ENCODE results near the gene CABP2. TPM values are rescaled to one million over a fixed set of nuclear protein-coding genes. Genes with fewer than 3 reads are reported as not detected.

Gene CABP2
- total RNA-seq, 1 donor from 2014 or later = not detected

GRCh38 chr11:67508486-67509121, 14.6 kb downstream of the CABP2 start:
- Mint-ChIP-seq H3K36me3 (ENCODE audit: low read depth) (peaks cover 18% of the 10 kb centered on the region), H3K27ac (peak overlapping the region; percentile 94), H3K4me1 (peaks cover 38% of the 10 kb centered on the region), H3K9me3 (no peaks in the 10 kb centered on the region), H3K4me3 (peak overlapping the region; percentile 88), H3K27me3 (peaks cover 2% of the 10 kb centered on the region)
- TF ChIP-seq, protein P1, sequence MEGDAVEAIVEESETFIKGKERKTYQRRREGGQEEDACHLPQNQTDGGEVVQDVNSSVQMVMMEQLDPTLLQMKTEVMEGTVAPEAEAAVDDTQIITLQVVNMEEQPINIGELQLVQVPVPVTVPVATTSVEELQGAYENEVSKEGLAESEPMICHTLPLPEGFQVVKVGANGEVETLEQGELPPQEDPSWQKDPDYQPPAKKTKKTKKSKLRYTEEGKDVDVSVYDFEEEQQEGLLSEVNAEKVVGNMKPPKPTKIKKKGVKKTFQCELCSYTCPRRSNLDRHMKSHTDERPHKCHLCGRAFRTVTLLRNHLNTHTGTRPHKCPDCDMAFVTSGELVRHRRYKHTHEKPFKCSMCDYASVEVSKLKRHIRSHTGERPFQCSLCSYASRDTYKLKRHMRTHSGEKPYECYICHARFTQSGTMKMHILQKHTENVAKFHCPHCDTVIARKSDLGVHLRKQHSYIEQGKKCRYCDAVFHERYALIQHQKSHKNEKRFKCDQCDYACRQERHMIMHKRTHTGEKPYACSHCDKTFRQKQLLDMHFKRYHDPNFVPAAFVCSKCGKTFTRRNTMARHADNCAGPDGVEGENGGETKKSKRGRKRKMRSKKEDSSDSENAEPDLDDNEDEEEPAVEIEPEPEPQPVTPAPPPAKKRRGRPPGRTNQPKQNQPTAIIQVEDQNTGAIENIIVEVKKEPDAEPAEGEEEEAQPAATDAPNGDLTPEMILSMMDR (IDR thresholded peaks at IDR 0.05) = no peak
- POLR2A ChIA-PET = interaction anchor here (0.6 to 2.3 kb wide), 14 partner anchors 26 to 269 kb away, joined by 3 to 16 read pairs (median 6); partner anchors contain the start of genes AIP, CLCF1, GSTP1 and NUDT8
- ATAC-seq (ENCODE audit: low read depth) (peak; percentile 40), DNase-seq (peak; percentile 99)
- intact Hi-C loops (cut with micrococcal nuclease) = loop anchor here (1.0 to 5.0 kb wide), 6 partner anchors 44 to 891 kb away; partner anchors contain the start of genes NDUFV1, POLD4 and RBM14
- CTCF ChIA-PET = interaction anchor here (1.5 kb wide), 1 partner anchor 107 kb away, joined by 8 read pairs; the partner anchor contains the start of gene PPP1CA

DNA sequence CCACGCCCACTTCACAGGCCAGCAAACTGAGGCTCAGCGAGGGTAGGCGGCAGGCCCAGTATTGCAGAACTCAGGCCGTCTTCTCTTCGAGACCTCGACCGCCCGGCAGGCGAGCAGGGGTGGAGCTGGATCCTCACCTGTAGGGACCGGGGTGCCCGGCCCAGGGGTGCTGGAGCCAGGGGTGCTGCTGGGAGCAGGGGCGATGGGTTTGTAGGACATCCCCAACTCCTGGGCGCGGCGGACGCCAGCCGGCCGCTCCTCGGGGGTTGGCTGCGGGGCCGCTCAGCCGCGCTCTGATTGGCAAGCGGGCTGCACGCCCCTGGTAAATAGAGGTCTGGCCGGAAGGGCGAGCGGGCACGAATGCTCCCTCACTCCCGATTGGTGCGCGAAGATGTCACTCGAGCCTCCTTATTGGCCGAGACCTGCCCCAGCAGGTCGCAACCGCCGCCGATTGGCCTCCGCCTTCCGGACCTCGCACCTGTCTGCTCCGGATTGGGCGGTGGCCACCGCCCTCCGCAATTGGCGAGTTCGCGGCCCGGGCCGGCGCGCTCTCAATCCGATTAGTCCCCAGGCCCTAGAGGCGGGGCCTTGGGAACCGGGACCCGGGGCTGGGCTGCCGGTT, 15.3 kb downstream of the CABP2 start, which contains the start of gene CDK2AP2:
Gene CDK2AP2 (minus strand): TSS at position 299 of the 622 bp plus-strand sequence. CDS start 80 bp downstream, at position 219.
- peaks cover 20% of the 10 kb centered on the region for H3K36me3 Mint-ChIP-seq (ENCODE audit: low read depth)
- no peaks in the 10 kb centered on the region for H3K27me3 Mint-ChIP-seq
- intact Hi-C loops (cut with micrococcal nuclease) = loop anchor here (1.0 to 5.0 kb wide), 7 partner anchors 44 to 891 kb away; partner anchors contain the start of genes NDUFV1, POLD4 and RBM14
- ChIA-PET POLR2A (interaction anchor here (0.7 to 2.3 kb wide), 15 partner anchors 25 to 268 kb away, joined by 3 to 16 read pairs (median 4); partner anchors contain the start of genes AIP, CLCF1, GSTP1 and NUDT8), CTCF (interaction anchor here (0.7 to 1.5 kb wide), 2 partner anchors 107 to 118 kb away, joined by 3 to 8 read pairs; partner anchors contain the start of gene PPP1CA)
- H3K9me3 Mint-ChIP-seq = no peaks in the 10 kb centered on the region
- TF ChIP-seq, protein P1 (IDR thresholded peaks at IDR 0.05) = no peak
- peak within 1 kb of the TSS; percentile 94 for H3K27ac Mint-ChIP-seq
- H3K4me3 Mint-ChIP-seq = peak within 1 kb of the TSS; percentile 88
- ATAC-seq (ENCODE audit: low read depth) = peak; percentile 77
- DNase-seq = peak; percentile 90
- H3K4me1 Mint-ChIP-seq = peaks cover 42% of the 10 kb centered on the region

DNA sequence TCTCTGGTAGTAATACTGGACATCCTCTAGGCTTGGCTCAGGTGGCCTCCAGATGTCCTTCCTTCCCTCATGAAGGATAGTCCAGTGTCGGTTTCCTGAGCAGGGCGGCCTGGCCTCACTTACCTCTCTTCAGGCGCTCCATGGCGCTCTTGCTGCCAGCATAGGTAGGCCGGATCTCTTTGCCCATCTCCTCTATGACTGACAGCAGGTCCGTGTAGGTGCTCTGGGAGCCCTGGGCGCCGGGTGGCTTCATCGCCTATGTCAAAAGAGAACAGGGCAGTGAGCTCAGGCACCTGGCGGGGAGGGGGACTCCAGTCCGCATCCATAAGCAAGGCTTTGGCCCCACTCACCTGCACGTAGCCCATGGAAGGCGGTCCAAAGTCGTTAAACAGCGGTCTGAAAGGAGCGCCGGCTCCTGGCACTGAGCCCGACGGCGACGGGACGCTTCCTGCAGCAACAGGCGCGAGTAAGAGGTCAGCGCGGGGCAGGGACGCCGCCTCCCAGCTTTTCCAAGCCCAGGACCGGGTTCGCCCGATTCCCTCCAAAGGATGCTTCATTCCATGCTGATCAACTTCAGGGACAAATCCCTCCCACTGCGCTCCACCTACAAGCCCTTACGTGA, 15.9 kb downstream of the CABP2 start:
- ATAC-seq (ENCODE audit: low read depth) (no peak), DNase-seq (no peak)
- Mint-ChIP-seq H3K27me3 (no peaks in the 10 kb centered on the region), H3K36me3 (ENCODE audit: low read depth) (peaks cover 25% of the 10 kb centered on the region), H3K4me3 (peak overlapping the region; percentile 88), H3K27ac (peak overlapping the region; percentile 94), H3K4me1 (peaks cover 47% of the 10 kb centered on the region), H3K9me3 (no peaks in the 10 kb centered on the region)
- intact Hi-C loops (cut with micrococcal nuclease) = loop anchor here (2.0 to 5.0 kb wide), 3 partner anchors 150 to 890 kb away; partner anchors contain the start of gene RBM14
- POLR2A ChIA-PET = interaction anchor here (0.7 to 2.3 kb wide), 14 partner anchors 24 to 267 kb away, joined by 3 to 16 read pairs (median 4); partner anchors contain the start of genes AIP, GSTP1, NUDT8 and POLD4
- CTCF ChIA-PET = interaction anchor here (0.7 to 1.5 kb wide), 2 partner anchors 106 to 118 kb away, joined by 3 to 8 read pairs; partner anchors contain the start of gene PPP1CA
- TF ChIP-seq, protein P1 (IDR thresholded peaks at IDR 0.05) = no peak

DNA sequence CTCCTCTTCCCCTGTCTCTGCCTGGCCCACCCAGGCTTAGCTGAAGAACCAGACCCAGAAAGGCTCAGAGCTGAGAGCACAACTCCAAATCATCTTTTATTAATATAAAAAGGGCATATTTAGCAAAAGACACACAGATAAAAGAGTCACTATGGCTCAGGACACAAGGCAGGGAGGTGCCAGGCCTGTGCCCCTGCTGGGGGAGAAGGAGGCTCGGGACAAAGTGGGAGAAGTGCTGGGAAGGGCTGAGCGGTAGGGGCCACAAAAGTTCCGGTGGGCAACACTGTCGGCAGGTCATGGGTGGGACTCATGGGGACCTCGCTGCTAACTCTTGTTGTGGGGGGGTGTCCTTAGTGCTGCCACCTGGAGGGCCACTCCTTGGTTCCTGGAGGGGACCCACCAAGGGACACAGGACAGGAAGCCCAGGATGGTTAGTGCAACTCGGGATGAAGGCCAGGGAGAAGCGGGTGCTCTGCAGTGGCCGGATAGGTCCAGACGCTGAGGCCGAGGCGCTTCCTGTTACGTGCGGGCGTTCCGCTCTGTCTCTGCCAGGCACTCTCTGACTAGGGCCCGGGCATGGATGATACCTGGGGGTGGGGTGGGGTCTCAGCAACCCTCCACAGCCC, 16.7 kb downstream of the CABP2 start:
- POLR2A ChIA-PET = interaction anchor here (0.6 to 2.8 kb wide), 12 partner anchors 21 to 124 kb away, joined by 3 to 45 read pairs (median 5); partner anchors contain the start of genes CORO1B, NUDT8, PPP1CA and PTPRCAP
- CTCF ChIA-PET = interaction anchor here (0.6 to 1.7 kb wide), 8 partner anchors 36 to 160 kb away, joined by 3 to 13 read pairs (median 4); partner anchors contain the start of genes PPP1CA and PTPRCAP
- Mint-ChIP-seq H3K27me3 (no peaks in the 10 kb centered on the region), H3K4me1 (peaks cover 47% of the 10 kb centered on the region), H3K9me3 (no peaks in the 10 kb centered on the region), H3K27ac (peak overlapping the region; percentile 94), H3K36me3 (ENCODE audit: low read depth) (peaks cover 32% of the 10 kb centered on the region), H3K4me3 (peak overlapping the region; percentile 90)
- DNase-seq = no peak
- TF ChIP-seq, protein P1 (IDR thresholded peaks at IDR 0.05) = no peak
- ATAC-seq (ENCODE audit: low read depth) = no peak
- intact Hi-C loops (cut with micrococcal nuclease) = loop anchor here (1.0 to 5.0 kb wide), 8 partner anchors 37 to 889 kb away; partner anchors contain the start of genes PPP1CA, RBM14, RPS6KB2 and TMEM134
